HFFc6 (cell line): ENCODE measurements around the gene INSL6. TPM values are rescaled to one million over a fixed set of nuclear protein-coding genes. Genes with fewer than 3 reads are reported as not detected.

Experiments used
- DNase-seq: peaks from one replicate; pipeline ENCODE4 v3.0.0-alpha.2; 2018
- H3K27ac Mint-ChIP-seq: 2 replicates; pipeline ENCODE4 v1.8.0; 2020; ENCODE audit warnings: mild to moderate bottlenecking, mixed read lengths
- H3K27me3 Mint-ChIP-seq: 2 replicates; pipeline ENCODE4 v1.8.0; 2021; ENCODE audit warnings: mild to moderate bottlenecking, moderate library complexity, mixed read lengths; ENCODE audit not compliant: insufficient read depth
- H3K36me3 Mint-ChIP-seq: 2 replicates; pipeline ENCODE4 v1.8.0; 2021; ENCODE audit warnings: low read depth, mixed read lengths
- H3K4me1 Mint-ChIP-seq: 2 replicates; pipeline ENCODE4 v1.8.0; 2020; ENCODE audit warnings: low read depth, mixed read lengths
- H3K4me3 Mint-ChIP-seq: 2 replicates; pipeline ENCODE4 v1.8.0; 2020; ENCODE audit warnings: mild to moderate bottlenecking, moderate library complexity, mixed read lengths
- H3K9me3 Mint-ChIP-seq: 2 replicates; pipeline ENCODE4 v1.8.0; 2020; ENCODE audit warnings: mild to moderate bottlenecking, mixed read lengths
- CTCF ChIP-seq: fragments of 200-600 bp; sonication (generic); IDR thresholded peaks from 2 replicates; pipeline ENCODE4 v1.5.0; 2021; ENCODE audit warnings: antibody characterized with exemption, mild to moderate bottlenecking
- total RNA-seq, 6 experiments: library from RNA; stranded (reverse); fragmentation: NEBNext Ultra II Directional; extraction: Animal tissue kit (Norgen Biotek cat#: 25700); gene quantifications; 2 replicates in 1 of 6; 3 replicates in 5 of 6; pipeline ENCODE4 v1.2.3, GENCODE V29; 2021

The INSL6 gene
- total RNA-seq, 6 experiments from 2014 or later = not detected

- Mint-ChIP-seq H3K4me3 (no peak overlapping the region), H3K27me3 (no peaks in the 10 kb centered on the region), H3K27ac (no peak overlapping the region), H3K36me3 (peaks cover 11% of the 10 kb centered on the region), H3K4me1 (no peaks in the 10 kb centered on the region), H3K9me3 (no peaks in the 10 kb centered on the region)
- no peak for DNase-seq
- TF ChIP-seq CTCF = no peak
Observed at GRCh38 chr9:5122116-5122515, 63.3 kb downstream of the INSL6 start.

GRCh38 chr9:5113994-5114748 is 71.3 kb downstream of the INSL6 start:
- Mint-ChIP-seq H3K36me3 (peaks cover 18% of the 10 kb centered on the region), H3K9me3 (no peaks in the 10 kb centered on the region), H3K4me3 (no peak overlapping the region), H3K27me3 (no peaks in the 10 kb centered on the region; the same call in 1 of the 2 replicates), H3K4me1 (no peaks in the 10 kb centered on the region), H3K27ac (no peak overlapping the region)
- DNase-seq = no peak
- no peak for TF ChIP-seq CTCF

Other genes with a start within 250 kb of the INSL6 start
- gene JAK2, start 200.4 kb downstream of the INSL6 start, total RNA-seq = 1 to 10 TPM; 5.0 to 6.5 (median 6.0) TPM
- gene INSL4, start 45.8 kb upstream of the INSL6 start, total RNA-seq = not detected
- not detected for gene RLN2, start 119.1 kb upstream of the INSL6 start, total RNA-seq
- gene RLN1, start 154.2 kb upstream of the INSL6 start, total RNA-seq = not detected